Right ventricle myocardium superior (tissue), 1 donor: ENCODE results near the gene PRSS48. TPM values are rescaled to one million over a fixed set of nuclear protein-coding genes. Genes with fewer than 3 reads are reported as not detected.
A peak's percentile ranks its signal among the peaks of the same experiment; 100 is the strongest.
"Not testable (repeated sequence)": the region's sequence is repeated elsewhere in the genome, so short reads cannot be mapped to it uniquely, and the experiment has no call there.

Source experiments
- ATAC-seq: fragments of 200-7000 bp; cut with Tn5 transposase; one replicate; pipeline ENCODE4 v1.9.1; 2020; ENCODE audit warnings: mild to moderate bottlenecking; ENCODE audit not compliant: poor library complexity
- DNase-seq: peaks from one replicate; pipeline ENCODE4 v3.0.0-alpha.2; 2020
- intact Hi-C: fragments of 100-400 bp; cut with DNase I; formaldehyde crosslinking; loops from one replicate; pipeline ENCODE4 v1.11.2; 2022
- long read RNA-seq: library from polyadenylated mRNA; unstranded; transcript quantifications from one replicate; pipeline ENCODE4 v2.0.0, GENCODE V29; 2021
- total RNA-seq: library from RNA; stranded (reverse); fragmentation: NEBNext Ultra II Directional; extraction: Animal tissue kit (Norgen Biotek cat#: 25700); gene quantifications from one replicate; pipeline ENCODE4 v1.2.1, GENCODE V29; 2021
- donor health status: DM: no; HTN: yes; CAD: no; lungs with severe emphysema.

Gene PRSS48
- not detected for total RNA-seq
- long read RNA-seq: 0 reads

DNA sequence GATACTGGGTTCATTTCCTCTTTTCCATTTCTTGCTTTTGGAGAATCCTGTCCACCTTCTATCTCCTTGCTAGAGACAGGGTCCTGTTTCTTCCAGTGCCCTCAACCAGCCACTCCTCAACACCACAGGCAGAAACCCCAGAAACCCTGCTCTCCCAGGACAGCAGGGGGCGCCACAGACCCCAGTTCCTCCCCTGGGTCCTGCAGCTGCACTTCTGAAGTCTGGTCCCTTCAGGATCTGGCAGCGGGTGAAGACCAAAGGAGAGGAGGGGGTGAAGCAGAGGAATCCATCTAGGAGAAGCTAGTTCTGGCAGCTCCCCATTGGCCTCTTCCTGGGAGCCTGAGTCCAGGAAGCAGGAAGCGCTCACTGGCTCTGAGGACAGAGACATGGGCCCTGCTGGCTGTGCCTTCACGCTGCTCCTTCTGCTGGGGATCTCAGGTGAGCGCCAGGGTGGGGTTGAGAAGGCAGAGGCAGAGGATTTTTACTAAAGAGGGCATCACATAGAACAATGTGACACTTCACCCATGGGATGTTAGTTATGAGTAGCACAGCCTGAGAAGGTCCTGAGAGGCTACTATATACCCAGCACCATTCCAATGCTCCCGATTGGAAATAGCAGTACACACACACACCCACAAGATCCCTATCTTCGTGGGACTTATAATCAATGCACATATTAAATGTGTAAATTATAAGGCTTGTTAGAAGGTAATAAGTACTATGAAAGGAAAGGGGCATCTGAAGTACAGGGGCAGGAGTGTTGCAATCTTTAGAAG is at the start of gene PRSS48:
Gene PRSS48, plus strand, starts transcription at position 375 of the 776 bp plus-strand sequence. Its CDS starts 12 bp downstream, at position 387.
- intact Hi-C loops: loop anchor here (5.0 to 10.0 kb wide), 2 partner anchors 48 to 85 kb away; partner anchors contain the start of gene SH3D19
- peak; percentile 71 for DNase-seq
- peak; percentile 85 for ATAC-seq

DNA sequence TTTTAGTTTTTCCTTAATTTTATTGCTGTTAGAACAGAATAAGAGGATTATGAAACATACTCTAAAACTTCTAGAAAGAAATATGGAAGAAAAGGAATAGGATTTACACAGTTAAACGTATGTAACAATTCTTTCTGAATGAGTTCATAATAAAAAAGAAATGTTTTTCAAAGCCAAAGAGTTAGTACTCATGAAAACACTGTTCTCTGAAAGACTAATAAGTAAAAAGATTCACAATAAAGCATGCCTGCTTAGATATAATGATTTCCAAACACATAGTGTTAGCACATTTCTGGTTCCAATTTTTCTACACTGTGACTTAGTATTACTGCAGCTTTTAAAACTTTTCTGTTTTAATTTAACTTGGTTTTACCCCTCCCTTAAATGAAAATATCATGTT is 49.8 kb upstream of the PRSS48 start:
- no peak for ATAC-seq
- intact Hi-C loops: no loop called here
- no peak for DNase-seq

- DNase-seq (peak; percentile 66), ATAC-seq (peak; percentile 86)
- intact Hi-C loops: no loop called here
Observed at GRCh38 chr4:151227731-151228130, 49.2 kb upstream of the PRSS48 start.

DNA sequence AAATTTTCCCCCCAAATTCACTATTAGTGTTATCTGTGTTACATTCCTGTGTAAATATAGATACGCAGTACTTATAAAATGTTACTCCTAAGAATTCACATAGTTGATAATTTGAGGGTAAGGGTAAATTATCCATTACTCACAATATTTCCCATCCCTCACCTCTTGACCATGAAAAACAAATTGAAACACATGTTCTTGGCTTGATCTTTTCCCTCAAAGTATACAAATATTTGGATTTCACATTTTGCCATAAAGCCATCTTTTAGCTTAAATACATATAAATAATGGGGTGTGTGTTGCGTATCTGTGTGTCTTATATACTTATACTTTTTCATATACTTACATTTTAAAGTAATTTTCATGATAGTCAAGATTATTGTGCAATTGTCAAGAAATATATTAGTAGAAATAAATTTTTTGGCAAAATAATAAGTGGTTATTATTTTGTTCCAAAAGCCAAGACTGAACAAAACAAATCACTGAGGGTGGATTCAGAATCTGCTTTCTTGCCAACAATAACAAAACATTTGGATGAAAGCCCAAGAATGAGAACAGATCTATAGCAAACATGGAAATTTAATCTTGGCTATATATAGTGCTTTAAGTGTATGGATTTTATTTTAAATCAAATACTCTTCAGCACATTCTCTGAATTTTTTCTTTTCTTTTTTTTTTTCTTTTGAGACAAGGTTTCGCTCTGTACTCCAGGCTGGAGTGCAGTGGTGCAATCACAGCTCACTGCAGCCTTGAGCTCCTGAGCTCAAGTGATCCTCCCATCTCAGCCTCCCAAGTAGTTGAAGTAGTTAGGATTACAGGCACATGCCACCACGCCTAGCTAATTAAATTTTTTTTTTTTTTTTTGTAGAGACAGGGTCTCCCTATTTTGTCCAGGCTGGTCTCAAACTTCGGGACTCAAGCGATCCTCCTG is 48.5 kb upstream of the PRSS48 start:
- no peak for DNase-seq
- peak; percentile 45 for ATAC-seq
- intact Hi-C loops: no loop called here

DNA sequence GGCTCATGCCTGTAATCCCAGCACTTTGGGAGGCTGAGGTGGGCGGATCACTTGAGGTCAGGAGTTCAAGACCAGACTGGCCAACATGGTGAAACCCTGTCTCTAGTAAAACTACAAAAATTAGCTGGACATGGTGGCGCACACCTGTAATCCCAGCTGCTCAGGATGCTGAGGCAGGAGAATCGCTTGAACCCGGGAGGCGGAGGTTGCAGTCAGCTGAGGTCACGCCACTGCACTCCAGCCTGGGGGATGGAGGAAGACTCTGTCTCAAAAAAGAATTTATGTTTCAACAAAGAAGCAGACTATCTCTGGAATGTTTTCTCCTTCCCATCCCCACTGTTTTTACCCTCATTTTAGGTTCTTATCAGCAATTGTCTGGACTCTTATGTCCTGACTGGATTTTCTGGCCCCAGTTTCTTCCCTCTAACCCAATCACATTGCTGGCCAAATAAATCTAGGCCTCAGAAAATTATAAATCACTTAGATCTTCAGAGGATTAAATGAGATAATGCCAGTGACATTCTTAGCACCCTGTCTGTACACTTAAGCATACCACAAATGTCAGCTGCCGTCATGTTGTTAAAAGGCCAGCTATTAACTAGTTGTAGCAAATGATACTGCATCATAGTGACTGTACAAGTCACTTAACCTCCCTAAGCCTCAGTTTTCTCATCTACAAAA is 44.9 kb upstream of the PRSS48 start:
- no peak for DNase-seq
- intact Hi-C loops: no loop called here
- no peak for ATAC-seq

- ATAC-seq: no peak
- no peak for DNase-seq
- intact Hi-C loops: no loop called here
Observed at GRCh38 chr4:151233600-151233999, 43.4 kb upstream of the PRSS48 start.

- DNase-seq, intact Hi-C loops, ATAC-seq: not testable (repeated sequence)
Observed at GRCh38 chr4:151235373-151235772, 41.6 kb upstream of the PRSS48 start.

- ATAC-seq: no peak
- intact Hi-C loops: no loop called here
- DNase-seq: no peak
Observed at GRCh38 chr4:151236036-151236435, 40.9 kb upstream of the PRSS48 start.

DNA sequence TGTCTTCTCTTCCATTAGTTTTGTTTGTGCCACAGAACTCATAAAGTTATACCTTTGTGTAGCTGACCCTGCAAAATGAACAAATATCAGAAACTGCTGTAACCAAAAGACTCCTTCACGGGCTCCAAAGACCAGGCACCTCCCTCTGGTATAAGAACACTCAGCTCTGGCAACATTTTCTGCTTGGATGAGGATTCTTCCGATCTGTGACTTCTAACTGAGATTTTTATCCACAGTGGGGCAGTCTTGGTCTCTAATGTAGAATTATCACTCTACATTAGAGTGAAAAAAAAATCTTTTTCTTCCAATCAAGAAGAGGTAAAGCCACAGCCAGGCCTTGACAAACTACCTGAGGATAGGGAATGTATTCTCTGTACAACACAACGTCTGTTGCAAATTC is 38.5 kb upstream of the PRSS48 start:
- DNase-seq (no peak), ATAC-seq (peak; percentile 61)
- intact Hi-C loops: no loop called here

GRCh38 chr4:151239608-151240007 is 37.4 kb upstream of the PRSS48 start:
- intact Hi-C loops: no loop called here
- ATAC-seq (no peak), DNase-seq (no peak)

GRCh38 chr4:151242305-151242704 is 34.7 kb upstream of the PRSS48 start:
- DNase-seq (no peak), ATAC-seq (no peak)
- intact Hi-C loops: no loop called here

GRCh38 chr4:151246742-151247141 is 30.2 kb upstream of the PRSS48 start:
- DNase-seq (no peak), ATAC-seq (no peak)
- intact Hi-C loops: no loop called here

GRCh38 chr4:151247395-151247794 is 29.6 kb upstream of the PRSS48 start:
- ATAC-seq (no peak), DNase-seq (no peak)
- intact Hi-C loops: no loop called here

DNA sequence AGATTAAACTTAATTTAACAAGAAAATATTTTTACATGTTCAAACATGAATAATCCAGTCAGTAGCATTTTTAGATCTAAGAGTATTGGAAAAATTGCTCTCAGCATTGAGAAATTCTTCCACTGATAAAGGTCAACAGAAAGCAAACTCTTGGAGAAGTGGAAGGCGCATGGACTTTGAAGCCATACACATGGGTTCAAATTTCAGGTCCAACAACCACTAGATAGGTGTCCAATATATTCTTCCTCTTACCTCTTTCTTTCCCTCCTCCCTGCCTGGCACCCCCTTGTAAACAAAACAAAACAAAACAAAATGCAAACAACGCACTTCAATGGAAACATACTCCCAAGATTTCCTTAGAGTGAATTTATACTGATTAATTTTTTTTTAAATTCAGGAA is 28.4 kb upstream of the PRSS48 start:
- DNase-seq (no peak), ATAC-seq (no peak)
- intact Hi-C loops: no loop called here

- DNase-seq (no peak), ATAC-seq (no peak)
- intact Hi-C loops: no loop called here
Observed at GRCh38 chr4:151250706-151251105, 26.3 kb upstream of the PRSS48 start.

DNA sequence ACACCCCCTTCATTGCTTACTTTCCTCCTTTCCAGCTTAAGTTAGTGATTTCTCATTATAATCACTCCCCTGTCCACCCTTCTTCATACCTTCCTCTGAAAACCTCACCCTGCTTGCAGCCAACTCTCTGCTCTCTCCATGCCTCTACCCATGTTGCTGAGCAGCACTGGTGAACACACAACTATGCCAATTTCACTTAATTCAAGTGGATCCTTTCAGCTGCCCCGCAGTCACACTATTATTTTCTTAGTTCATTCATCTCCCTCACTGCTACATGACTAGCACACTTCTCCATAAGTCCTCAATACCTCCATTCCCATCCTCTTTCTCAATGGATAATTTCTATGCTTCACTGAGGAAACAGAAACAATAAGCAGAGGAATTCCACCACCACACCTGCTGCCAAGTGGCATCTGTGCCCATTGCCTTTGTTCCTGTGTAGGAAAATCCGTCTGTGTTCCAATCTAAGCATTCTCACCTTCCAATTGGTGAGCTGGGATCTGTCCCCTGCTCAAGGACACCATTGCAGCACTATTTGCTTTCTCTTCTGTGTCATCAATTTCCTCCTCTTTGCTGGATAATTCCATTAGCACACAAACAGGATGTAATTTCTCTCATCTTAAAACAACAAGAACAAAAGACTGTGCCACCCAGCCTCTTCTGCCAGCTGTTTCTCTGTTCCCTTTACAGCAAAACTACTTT is 25.2 kb upstream of the PRSS48 start:
- ATAC-seq: peak; percentile 34
- no peak for DNase-seq
- intact Hi-C loops: no loop called here

GRCh38 chr4:151255226-151255625 is 21.7 kb upstream of the PRSS48 start:
- ATAC-seq, DNase-seq, intact Hi-C loops: not testable (repeated sequence)

DNA sequence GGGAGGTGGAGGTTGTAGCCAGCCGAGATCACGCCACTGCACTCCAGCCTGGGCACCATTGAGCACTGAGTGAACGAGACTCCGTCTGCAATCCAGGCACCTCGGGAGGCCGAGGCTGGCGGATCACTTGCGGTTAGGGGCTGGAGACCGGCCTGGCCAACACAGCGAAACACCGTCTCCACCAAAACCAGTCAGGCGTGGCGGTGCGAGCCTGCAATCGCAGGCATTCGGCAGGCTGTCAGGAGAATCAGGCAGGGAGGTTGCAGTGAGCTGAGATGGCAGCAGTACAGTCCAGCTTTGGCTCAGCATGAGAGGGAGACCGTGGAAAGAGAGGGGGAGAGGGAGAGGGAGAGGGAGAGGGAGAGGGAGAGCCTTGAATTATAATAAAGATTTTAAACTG is 21.3 kb upstream of the PRSS48 start:
- ATAC-seq, DNase-seq, intact Hi-C loops: not testable (repeated sequence)
